HG03439 (cell line): ENCODE data around the gene RNF150.

Experiments
- ATAC-seq: cut with Tn5 transposase; IDR thresholded peaks from one replicate; pipeline ENCODE4 v1.9.1; 2021; ENCODE audit warnings: mild to moderate bottlenecking, moderate library complexity; ENCODE audit not compliant: unreplicated experiment

Gene RNF150

DNA sequence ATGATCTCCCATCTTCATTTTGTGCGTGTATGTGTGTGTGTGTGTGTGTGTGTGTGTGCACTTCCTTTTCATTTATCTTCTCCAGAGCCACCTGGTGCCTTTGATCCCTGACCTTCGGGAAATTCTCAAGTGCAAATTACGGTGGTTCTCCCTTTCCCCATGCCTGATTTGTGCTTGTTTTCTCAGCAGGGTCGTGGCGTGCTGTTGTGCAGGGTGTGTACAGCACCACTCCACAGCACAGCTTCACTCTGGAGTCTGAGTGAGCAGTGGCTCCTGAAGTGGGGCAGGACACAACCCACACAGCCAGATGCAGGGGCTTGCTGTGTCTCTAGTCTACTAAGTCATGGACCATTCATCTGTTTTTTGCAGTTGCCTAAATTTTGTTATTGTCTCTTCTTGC is 262.8 kb downstream of the RNF150 start:
- no peak for ATAC-seq

DNA sequence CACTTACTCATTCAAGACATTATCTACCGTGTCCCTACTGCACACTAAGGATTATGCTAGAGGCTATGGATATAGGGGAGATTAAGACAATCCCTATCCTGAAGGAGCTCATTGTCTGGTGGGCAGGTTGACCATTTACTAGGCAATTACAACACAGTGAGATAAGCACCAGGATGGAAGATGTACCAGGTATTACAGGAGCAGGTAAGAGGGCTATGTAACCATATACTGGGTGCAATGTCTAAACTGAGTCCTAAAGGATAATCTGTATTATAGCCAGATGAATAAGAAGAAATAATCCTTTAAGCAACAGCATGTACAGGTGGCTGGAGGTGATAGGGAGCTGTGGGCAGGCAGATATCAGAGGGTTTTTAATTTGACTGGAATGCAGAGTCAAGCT is 263.8 kb downstream of the RNF150 start:
- ATAC-seq = no peak

DNA sequence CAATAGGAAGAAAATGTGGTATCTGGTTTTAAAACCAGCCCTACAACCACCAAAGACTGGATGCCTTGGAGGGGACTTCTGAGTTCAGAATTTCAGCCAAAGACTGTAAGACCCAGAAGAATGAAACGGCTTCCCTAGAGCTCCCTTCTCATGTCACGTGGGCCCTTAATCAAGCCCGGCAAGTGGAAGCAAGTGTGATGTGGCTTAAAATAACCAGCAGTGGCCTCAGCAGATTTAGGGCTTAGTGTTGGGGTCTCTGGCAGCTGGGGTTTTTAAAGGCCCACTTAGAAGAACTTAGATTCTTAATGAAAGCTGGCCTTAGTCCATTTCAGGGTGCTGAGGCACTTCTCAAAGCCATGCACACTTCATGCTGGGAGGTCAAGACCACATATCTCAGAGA is 265.9 kb downstream of the RNF150 start:
- ATAC-seq = no peak

DNA sequence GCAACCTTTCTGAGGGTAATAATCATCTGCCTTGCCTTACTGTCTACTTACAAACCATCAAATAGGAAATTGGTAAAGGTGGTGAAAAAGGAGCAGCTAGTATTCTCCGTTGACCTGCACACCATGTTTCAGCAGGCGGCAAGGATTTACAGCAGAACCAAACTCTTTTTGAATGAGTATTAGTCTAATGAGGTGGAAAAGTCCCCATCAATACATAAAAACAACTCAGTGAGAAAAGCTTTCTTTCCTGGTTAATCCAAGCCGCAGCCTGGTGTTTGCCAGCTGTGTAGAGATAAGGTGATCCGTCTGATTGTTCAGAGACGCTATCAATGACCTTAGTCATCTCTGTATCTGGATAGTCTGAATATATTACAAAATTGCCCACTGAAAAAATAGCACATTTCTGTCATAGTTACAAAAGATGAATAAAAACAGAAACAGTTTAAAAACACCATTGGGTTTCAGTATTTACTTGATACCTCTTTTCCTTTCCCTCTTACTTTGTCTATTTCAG is 266.7 kb downstream of the RNF150 start:
- no peak for ATAC-seq

- no peak for ATAC-seq
These were observed 267.7 kb downstream of the RNF150 start for GRCh38 chr4:140865253-140866217.

GRCh38 chr4:140863197-140863596 is 270.1 kb downstream of the RNF150 start:
- no peak for ATAC-seq

DNA sequence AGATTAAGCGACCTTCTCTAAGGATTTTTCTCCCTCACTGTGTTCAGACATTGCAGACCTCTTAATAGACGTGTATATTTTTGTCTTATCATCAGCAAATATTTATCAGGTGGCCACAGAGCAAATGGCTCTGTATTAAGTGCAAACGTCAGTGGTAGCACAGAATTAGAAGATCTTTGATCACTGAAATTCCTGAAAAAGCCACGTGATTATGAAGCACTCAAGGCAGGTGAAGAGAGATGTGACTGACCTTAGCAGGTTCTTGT is 271.2 kb downstream of the RNF150 start:
- ATAC-seq = no peak

GRCh38 chr4:140861359-140862176 is 271.7 kb downstream of the RNF150 start:
- peak; percentile 74 for ATAC-seq

- ATAC-seq = no peak
These were observed 274.4 kb downstream of the RNF150 start for GRCh38 chr4:140858897-140859296.

GRCh38 chr4:140857111-140857510 is 276.2 kb downstream of the RNF150 start:
- ATAC-seq = no peak

DNA sequence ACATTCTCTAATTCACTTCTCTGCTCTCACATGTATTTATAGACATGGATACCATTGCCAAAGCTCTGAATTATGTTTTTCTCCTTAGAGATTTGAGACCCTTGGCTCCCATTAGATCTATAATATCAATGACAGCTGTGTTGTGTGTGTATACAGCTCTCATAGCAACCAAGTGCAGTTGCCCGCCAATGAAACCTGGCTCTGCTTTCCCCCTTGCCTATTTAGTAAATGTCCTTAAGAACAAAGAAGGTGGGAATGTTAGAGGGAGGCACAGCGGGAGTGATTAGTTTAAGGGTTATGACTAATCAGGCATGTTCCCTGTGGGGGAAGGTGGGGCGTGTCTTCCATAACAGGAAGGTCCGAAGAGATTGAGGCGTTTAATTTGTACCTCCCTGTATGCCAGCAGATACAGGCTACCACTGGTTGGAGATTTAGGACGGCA is 276.6 kb downstream of the RNF150 start:
- ATAC-seq = no peak

GRCh38 chr4:140854168-140854567 is 279.1 kb downstream of the RNF150 start:
- ATAC-seq = no peak

DNA sequence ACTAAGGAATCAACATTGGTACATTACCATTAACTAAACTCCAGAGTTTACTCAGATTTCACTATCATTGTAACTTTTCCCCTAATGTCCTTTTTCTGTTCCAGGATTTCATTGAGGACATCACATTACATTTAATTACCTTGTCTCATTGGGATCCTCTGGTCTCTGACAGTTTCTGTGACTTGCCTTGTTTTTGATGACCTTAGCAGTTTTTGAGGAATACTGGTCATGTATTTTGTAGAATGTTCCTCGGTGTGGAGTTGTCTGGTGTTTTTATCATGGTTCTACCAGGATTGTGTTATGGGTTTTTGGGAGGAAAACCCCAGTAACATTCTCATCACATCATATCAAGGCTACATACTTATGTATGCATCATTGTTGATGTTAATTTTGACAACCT is 281.5 kb downstream of the RNF150 start:
- ATAC-seq = no peak

DNA sequence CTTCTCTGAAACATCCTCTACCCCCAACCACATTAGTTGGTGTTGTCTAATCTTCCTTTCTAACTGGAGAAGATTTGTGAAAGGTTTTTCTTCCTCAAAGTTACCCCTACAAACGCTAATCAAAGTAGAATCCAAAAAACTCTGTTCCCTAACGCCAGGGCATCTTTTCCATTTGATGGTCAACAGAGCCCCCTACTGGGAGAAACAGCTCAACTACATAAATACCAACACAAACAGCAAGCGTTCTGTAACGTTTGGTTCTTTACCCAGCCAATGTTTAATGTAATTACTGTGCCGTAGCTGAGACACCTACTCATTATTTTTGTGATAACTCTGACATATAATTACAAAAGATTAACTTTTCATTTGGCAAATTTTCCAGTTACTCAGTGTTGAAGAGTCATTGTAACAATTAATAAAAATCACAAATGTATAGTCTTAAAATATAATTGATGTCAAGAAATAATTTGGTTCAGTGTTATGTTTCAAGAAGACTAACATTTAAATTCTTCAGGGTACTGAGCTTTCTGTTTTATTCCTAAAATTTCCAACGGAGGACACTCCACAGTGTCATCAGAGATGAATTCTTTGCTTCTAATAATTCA is 282.1 kb downstream of the RNF150 start:
- ATAC-seq = peak; percentile 64

GRCh38 chr4:140849526-140849925 is 283.7 kb downstream of the RNF150 start:
- no peak for ATAC-seq

- no peak for ATAC-seq
These were observed 286.5 kb downstream of the RNF150 start for GRCh38 chr4:140846736-140847135.

GRCh38 chr4:140844061-140844460 is 289.2 kb downstream of the RNF150 start:
- no peak for ATAC-seq

- no peak for ATAC-seq
These were observed 292.1 kb downstream of the RNF150 start for GRCh38 chr4:140841186-140841585.

- no peak for ATAC-seq
These were observed 293.1 kb downstream of the RNF150 start for GRCh38 chr4:140839888-140840790.

GRCh38 chr4:140839406-140839805 is 293.9 kb downstream of the RNF150 start:
- no peak for ATAC-seq
